Left lung (tissue), 10 donors: Measurements from ENCODE around the gene MMAB. TPM values are rescaled to one million over a fixed set of nuclear protein-coding genes. Genes with fewer than 3 reads are reported as not detected.

Experiments used
- ATAC-seq: fragments of 200-7000 bp; cut with Tn5 transposase; one replicate; pipeline ENCODE4 v1.9.1; 2020; ENCODE audit warnings: moderate library complexity
- DNase-seq, 4 donors: peaks; one replicate each; pipeline ENCODE4 v3.0.0-alpha.2; 2013 to 2020
- H3K27ac ChIP-seq, 2 donors: fragments of 200-600 bp; sonication (generic) in 1 of 2; one replicate each; pipeline versions ENCODE4 v1.5.0 to v1.8.0; 2020 to 2021
- H3K27me3 ChIP-seq, 2 donors: fragments of 200-600 bp; sonication (generic) in 1 of 2; one replicate each; pipeline versions ENCODE4 v1.5.0 to v1.8.0; 2020 to 2021
- H3K36me3 ChIP-seq, 2 donors: fragments of 200-600 bp; sonication (generic) in 1 of 2; one replicate each; pipeline versions ENCODE4 v1.5.0 to v1.8.0; 2020 to 2021
- H3K4me1 ChIP-seq, 2 donors: fragments of 200-600 bp; one replicate each; pipeline ENCODE4 v1.8.0; 2021
- H3K4me3 ChIP-seq, 2 donors: fragments of 200-600 bp; sonication (generic) in 1 of 2; one replicate each; pipeline versions ENCODE4 v1.5.0 to v1.8.0; 2020 to 2021; ENCODE audit warnings: mild to moderate bottlenecking in 1 of 2
- H3K9me3 ChIP-seq, 2 donors: fragments of 200-600 bp; sonication (generic) in 1 of 2; one replicate each; pipeline versions ENCODE4 v1.5.0 to v1.8.0; 2020 to 2021
- intact Hi-C, 2 donors: fragments of 100-400 bp; cut with DNase I; formaldehyde crosslinking; loops; one replicate each; pipeline versions ENCODE4 v1.11.2 to v1.14.2; 2022
- polyA plus RNA-seq, 6 donors: library from polyadenylated mRNA; unstranded; fragments of 120-200 nt; gene quantifications; one replicate each; pipeline ENCODE4 v1.2.1, GENCODE V29; 2013; ENCODE audit not compliant: insufficient read length in 6 of 6
- total RNA-seq, 2 donors: library from RNA; stranded (reverse); fragmentation: NEBNext Ultra II Directional; extraction: Animal tissue kit (Norgen Biotek cat#: 25700); gene quantifications; one replicate each; pipeline ENCODE4 v1.2.1, GENCODE V29; 2021
- TF ChIP-seq, protein P1 (sequence below), 2 donors: fragments of 200-600 bp; sonication (generic) in 1 of 2; IDR thresholded peaks; one replicate each; pipeline versions ENCODE4 v1.5.0 to v1.8.0; 2021; ENCODE audit warnings: antibody characterized with exemption in 2 of 2
- donor health status: DM: no; HTN: yes; CAD: no.
- donor health status: DM: no; HTN: no; CAD: no.

Gene MMAB
- total and polyA plus RNA-seq, 8 donors, result 24.9 to 76.1 (median 32.3) TPM

- peaks cover 5 to 63% of the 10 kb centered on the region in 2 donors for H3K27me3 ChIP-seq
- H3K27ac ChIP-seq, result no peak overlapping the region
- no peaks in the 10 kb centered on the region for H3K9me3 ChIP-seq
- ATAC-seq (no peak), DNase-seq (no peak)
- intact Hi-C loops, result no loop called here
- H3K4me3 ChIP-seq, result no peak overlapping the region
- TF ChIP-seq, protein P1, sequence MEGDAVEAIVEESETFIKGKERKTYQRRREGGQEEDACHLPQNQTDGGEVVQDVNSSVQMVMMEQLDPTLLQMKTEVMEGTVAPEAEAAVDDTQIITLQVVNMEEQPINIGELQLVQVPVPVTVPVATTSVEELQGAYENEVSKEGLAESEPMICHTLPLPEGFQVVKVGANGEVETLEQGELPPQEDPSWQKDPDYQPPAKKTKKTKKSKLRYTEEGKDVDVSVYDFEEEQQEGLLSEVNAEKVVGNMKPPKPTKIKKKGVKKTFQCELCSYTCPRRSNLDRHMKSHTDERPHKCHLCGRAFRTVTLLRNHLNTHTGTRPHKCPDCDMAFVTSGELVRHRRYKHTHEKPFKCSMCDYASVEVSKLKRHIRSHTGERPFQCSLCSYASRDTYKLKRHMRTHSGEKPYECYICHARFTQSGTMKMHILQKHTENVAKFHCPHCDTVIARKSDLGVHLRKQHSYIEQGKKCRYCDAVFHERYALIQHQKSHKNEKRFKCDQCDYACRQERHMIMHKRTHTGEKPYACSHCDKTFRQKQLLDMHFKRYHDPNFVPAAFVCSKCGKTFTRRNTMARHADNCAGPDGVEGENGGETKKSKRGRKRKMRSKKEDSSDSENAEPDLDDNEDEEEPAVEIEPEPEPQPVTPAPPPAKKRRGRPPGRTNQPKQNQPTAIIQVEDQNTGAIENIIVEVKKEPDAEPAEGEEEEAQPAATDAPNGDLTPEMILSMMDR (IDR thresholded peaks at IDR 0.05), result no peak
- H3K36me3 ChIP-seq, result no peaks in the 10 kb centered on the region
- H3K4me1 ChIP-seq, result no peaks in the 10 kb centered on the region
These were observed 40.5 kb upstream of the MMAB start for GRCh38 chr12:109613649-109614455.

GRCh38 chr12:109612975-109613502, 39.7 kb upstream of the MMAB start:
- ATAC-seq, result no peak
- Histone ChIP-seq H3K27ac (no peak overlapping the region), H3K9me3 (no peaks in the 10 kb centered on the region), H3K27me3 (peaks cover 5 to 65% of the 10 kb centered on the region in 2 donors), H3K4me1 (no peaks in the 10 kb centered on the region), H3K4me3 (no peak overlapping the region), H3K36me3 (no peaks in the 10 kb centered on the region)
- TF ChIP-seq, protein P1 (IDR thresholded peaks at IDR 0.05), result no peak
- intact Hi-C loops, result no loop called here
- no peak for DNase-seq

GRCh38 chr12:109612003-109612402, 38.7 kb upstream of the MMAB start:
- H3K27me3 ChIP-seq, result peaks cover 5 to 67% of the 10 kb centered on the region in 2 donors
- H3K4me1 ChIP-seq, result no peaks in the 10 kb centered on the region
- no peak overlapping the region for H3K4me3 ChIP-seq
- no peak overlapping the region for H3K27ac ChIP-seq
- intact Hi-C loops, result no loop called here
- H3K36me3 ChIP-seq, result no peaks in the 10 kb centered on the region
- DNase-seq (no peak), ATAC-seq (no peak)
- no peaks in the 10 kb centered on the region for H3K9me3 ChIP-seq
- TF ChIP-seq, protein P1 (IDR thresholded peaks at IDR 0.05), result no peak

DNA sequence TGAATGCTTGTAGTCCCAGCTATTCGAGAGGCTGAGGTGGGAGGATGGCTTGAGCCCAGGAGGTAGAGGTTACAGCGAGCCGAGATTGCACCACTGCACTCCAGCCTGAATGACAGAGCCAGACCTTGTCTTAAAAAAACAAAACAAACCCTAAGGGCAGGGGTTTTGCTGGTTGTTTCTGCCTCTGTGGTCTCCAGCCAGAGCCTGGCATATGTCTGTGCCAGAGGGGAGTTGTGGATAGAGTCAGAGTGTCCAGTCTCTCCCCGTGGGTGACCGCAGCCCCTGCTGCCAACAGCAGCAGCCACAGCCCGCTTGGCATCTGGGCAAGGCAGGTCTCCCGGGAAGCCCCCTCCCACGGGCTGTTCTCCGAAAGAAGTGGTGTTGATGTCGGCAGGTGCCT, 37.9 kb upstream of the MMAB start:
- H3K27ac ChIP-seq, result no peak overlapping the region
- TF ChIP-seq, protein P1 (IDR thresholded peaks at IDR 0.05), result no peak
- H3K27me3 ChIP-seq, result peaks cover 5 to 69% of the 10 kb centered on the region in 2 donors
- no peak for DNase-seq
- H3K4me1 ChIP-seq, result no peaks in the 10 kb centered on the region
- ATAC-seq, result no peak
- H3K9me3 ChIP-seq, result no peaks in the 10 kb centered on the region
- H3K36me3 ChIP-seq, result no peaks in the 10 kb centered on the region
- intact Hi-C loops, result no loop called here
- no peak overlapping the region for H3K4me3 ChIP-seq

GRCh38 chr12:109610523-109610922, 37.2 kb upstream of the MMAB start:
- no peak for ATAC-seq

More at GRCh38 chr12:109610523-109610922, 37.2 kb upstream of the MMAB start:
- Histone ChIP-seq H3K4me3 (no peak overlapping the region), H3K36me3 (no peaks in the 10 kb centered on the region), H3K27ac (no peak overlapping the region), H3K4me1 (no peaks in the 10 kb centered on the region), H3K9me3 (no peaks in the 10 kb centered on the region), H3K27me3 (peaks cover 5 to 68% of the 10 kb centered on the region in 2 donors)
- TF ChIP-seq, protein P1 (IDR thresholded peaks at IDR 0.05), result no peak
- intact Hi-C loops, result no loop called here
- DNase-seq, result no peak
